Large intestine (tissue), 3 donors: ENCODE data around the gene DIAPH1. TPM values are rescaled to one million over a fixed set of nuclear protein-coding genes. Genes with fewer than 3 reads are reported as not detected.
A peak's percentile ranks its signal among the peaks of the same experiment; 100 is the strongest.

Source experiments
- DNase-seq, 2 donors: peaks; one replicate each; pipeline versions ENCODE4 v3.0.0 to v3.0.0-alpha.2; 2013
- H3K27ac ChIP-seq: one replicate; pipeline ENCODE4 v1.5.1; 2013; ENCODE audit warnings: low read length
- H3K27me3 ChIP-seq: 2 replicates; pipeline ENCODE4 v1.6.1; 2013; ENCODE audit warnings: low read length; ENCODE audit not compliant: control insufficient read depth, insufficient read depth
- H3K36me3 ChIP-seq: 2 replicates; pipeline ENCODE4 v1.6.1; 2013; ENCODE audit warnings: low read length; ENCODE audit not compliant: control insufficient read depth, insufficient read depth
- H3K4me1 ChIP-seq: one replicate; pipeline ENCODE4 v1.6.1; 2013; ENCODE audit warnings: low read length; ENCODE audit not compliant: control insufficient read depth, insufficient read depth
- H3K4me3 ChIP-seq: one replicate; pipeline ENCODE4 v1.5.1; 2013; ENCODE audit warnings: low read length
- H3K9me3 ChIP-seq: one replicate; pipeline ENCODE4 v1.6.1; 2013; ENCODE audit warnings: mild to moderate bottlenecking, low read depth, low read length, moderate library complexity; ENCODE audit not compliant: control insufficient read depth
- WGBS: methylation state at CpG from one replicate; pipeline ENCODE4 v1.1.5; 2013; ENCODE audit warnings: low lambda C conversion rate; ENCODE audit not compliant: insufficient coverage; 5-methylcytosine and 5-hydroxymethylcytosine counted together
- polyA plus RNA-seq: library from polyadenylated mRNA; unstranded; fragments of 120-200 nt; gene quantifications from one replicate; pipeline ENCODE4 v1.2.1, GENCODE V29; 2013

Gene DIAPH1
- polyA plus RNA-seq, 1 donor = 89.4 TPM

DNA sequence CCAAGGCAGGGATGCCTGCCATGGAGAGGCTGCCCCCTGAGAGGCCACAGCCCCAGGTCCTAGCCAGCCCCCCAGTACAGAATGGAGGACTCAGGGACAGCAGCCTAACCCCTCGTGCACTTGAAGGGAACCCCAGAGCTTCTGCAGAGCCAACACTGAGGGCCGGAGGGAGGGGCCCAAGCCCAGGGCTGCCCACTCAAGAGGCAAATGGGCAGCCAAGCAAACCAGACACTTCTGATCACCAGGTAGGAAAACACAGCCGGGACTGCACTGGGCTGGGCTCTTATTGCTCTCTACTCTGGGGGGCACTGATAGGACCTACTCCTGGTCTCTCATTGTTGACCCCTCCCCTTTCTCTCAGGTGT is 21.2 kb upstream of the DIAPH1 start:
- Histone ChIP-seq H3K36me3 (peaks cover 24% of the 10 kb centered on the region), H3K4me3 (no peak overlapping the region), H3K9me3 (peaks cover 11% of the 10 kb centered on the region), H3K4me1 (peaks cover 11% of the 10 kb centered on the region), H3K27ac (no peak overlapping the region), H3K27me3 (peaks cover 15% of the 10 kb centered on the region)
- DNase-seq = no peak
- WGBS = no CpG with 5 or more reads among the region's 3 CpGs

- Histone ChIP-seq H3K36me3 (peaks cover 24% of the 10 kb centered on the region), H3K27ac (no peak overlapping the region), H3K27me3 (peaks cover 15% of the 10 kb centered on the region), H3K9me3 (peaks cover 11% of the 10 kb centered on the region), H3K4me3 (no peak overlapping the region), H3K4me1 (peaks cover 11% of the 10 kb centered on the region)
- DNase-seq = no peak
- WGBS = no CpG with 5 or more reads among the region's 12 CpGs
Observed at GRCh38 chr5:141639357-141640050, 20.7 kb upstream of the DIAPH1 start.

DNA sequence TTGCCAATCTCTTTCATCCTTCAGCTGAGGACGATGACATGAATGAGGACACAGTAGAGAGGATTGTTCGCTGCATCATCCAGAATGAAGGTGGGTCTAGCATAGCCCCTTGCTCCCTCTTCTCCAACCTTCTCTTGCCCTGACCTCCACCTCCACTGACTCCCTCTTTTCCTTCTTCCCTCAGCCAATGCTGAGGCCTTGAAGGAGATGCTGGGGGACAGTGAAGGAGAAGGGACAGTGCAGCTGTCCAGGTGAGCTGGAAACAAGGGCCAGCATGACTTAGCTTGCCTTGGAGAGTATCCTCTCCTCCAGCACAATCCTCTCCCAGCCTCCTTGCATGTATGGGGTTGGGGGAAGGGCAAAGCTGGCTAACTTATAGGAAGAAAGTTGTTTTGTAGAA is 20.0 kb upstream of the DIAPH1 start:
- peaks cover 11% of the 10 kb centered on the region for H3K4me1 ChIP-seq
- WGBS = no CpG with 5 or more reads among the region's 2 CpGs

DNA sequence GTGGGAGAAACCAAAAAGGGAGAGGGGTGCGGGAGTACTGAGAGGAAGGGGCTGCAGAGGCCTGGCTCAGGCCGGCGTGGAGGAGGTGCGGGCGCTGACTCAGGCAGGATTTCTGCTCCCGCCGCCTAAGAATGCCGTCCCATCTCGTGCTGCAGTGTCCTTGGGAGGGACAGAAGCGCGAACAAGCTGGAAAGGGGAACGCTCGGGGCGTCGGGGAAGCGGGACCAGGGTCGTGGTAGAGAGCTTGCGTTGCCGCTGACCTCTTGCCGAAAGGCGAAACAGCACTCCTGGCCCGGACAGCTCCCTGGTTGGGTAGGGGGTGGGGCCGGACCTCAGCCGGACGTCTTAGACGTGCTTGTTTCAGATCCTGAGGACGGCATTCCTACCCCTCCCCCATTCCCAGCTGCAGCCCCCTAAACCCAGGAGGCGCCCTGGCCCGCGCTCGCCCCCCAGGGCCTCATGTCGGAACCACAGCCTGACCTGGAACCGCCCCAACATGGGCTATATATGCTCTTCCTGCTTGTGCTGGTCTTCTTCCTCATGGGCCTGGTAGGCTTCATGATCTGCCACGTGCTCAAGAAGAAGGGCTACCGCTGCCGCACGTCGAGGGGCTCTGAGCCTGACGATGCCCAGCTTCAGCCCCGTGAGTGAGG is 19.1 kb upstream of the DIAPH1 start:
- peak overlapping the region; percentile 99 for H3K4me3 ChIP-seq
- peak; percentile 44 to 59 for DNase-seq
- WGBS = no CpG with 5 or more reads among the region's 40 CpGs

More for the DNA sequence above, 20.0 kb upstream of the DIAPH1 start:
- Histone ChIP-seq H3K36me3 (peaks cover 22% of the 10 kb centered on the region), H3K9me3 (peaks cover 11% of the 10 kb centered on the region), H3K27ac (no peak overlapping the region), H3K4me3 (no peak overlapping the region), H3K27me3 (peaks cover 15% of the 10 kb centered on the region)
- DNase-seq = no peak

DNA sequence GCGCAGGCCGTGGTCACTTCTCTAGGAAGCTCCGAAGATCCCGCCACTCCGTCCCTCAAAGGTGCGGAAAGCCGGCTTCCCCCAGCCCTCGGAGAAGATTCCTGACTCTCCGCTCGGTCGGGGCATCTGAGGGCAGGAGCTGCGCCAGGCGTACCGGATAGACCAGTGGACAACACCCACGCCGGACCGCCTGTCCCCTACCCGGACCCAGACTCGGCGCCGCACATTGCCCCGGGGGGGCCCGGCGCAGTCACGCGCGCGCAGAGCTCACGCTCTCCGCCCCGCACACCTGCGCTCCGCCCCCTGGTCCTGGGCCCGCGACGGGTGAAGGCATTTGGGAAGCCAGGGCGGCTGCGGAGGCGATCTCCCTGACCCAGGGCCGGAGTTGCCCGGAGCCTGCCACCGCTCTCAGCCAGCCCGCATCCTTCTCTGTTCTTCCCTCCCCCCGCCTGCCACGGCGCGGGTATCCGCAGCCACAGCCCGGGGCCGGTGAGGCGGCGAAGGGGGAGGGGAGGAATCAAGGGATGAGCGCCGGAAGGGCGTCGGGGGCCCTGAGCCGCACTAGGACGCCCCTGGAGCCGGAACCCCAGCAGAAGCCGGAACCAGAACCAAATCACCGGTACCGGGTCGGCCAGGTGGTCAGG is 18.4 kb upstream of the DIAPH1 start:
- H3K36me3 ChIP-seq = peaks cover 25% of the 10 kb centered on the region
- H3K4me1 ChIP-seq = peaks cover 11% of the 10 kb centered on the region
- peaks cover 15% of the 10 kb centered on the region for H3K27me3 ChIP-seq
- H3K4me3 ChIP-seq = peak overlapping the region; percentile 99
- no CpG with 5 or more reads among the region's 63 CpGs for WGBS
- peak overlapping the region; percentile 57 for H3K27ac ChIP-seq
- DNase-seq = no peak
- peaks cover 11% of the 10 kb centered on the region for H3K9me3 ChIP-seq

More for the DNA sequence above, 19.1 kb upstream of the DIAPH1 start:
- peaks cover 11% of the 10 kb centered on the region for H3K4me1 ChIP-seq
- H3K9me3 ChIP-seq = peaks cover 11% of the 10 kb centered on the region
- H3K36me3 ChIP-seq = peaks cover 21% of the 10 kb centered on the region
- H3K27me3 ChIP-seq = peaks cover 15% of the 10 kb centered on the region
- H3K27ac ChIP-seq = no peak overlapping the region

DNA sequence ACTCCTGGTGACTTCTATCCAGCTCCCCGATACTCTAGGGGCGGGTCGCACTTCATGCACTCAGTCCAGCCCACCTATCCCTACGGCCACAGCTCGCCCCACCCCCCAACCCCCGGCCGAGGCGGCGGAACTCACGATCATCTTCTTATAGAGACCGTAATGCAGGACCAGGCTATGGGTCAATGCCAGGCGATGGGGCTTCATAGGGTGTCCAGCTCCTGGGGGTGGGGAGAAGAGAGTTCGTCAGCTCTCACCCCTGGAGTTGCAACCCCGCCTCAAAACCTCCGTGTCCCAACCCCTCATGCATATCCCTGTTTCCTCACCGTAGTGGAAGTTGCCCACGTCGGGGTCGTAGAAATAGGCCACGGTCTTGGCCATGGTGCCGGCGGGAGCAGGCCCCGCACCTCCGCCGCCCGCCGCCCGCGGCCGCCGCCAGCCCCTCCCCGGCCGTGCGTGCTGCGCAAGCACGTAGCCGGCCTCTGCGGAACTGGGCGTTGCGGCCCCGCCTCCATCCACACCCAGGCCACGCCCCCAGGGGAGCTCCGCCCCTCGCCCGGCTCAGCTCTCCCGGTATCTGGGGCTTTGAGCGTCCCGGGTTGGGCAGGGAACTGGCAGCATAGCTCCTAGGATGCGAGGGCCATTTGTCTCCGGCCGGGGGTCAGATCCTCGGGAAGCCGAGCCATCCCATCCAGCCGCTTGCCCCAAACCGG is 17.8 kb upstream of the DIAPH1 start, which contains the start of the genes HDAC3 and RELL2:
Gene HDAC3, minus strand, starts transcription at position 437 of the 710 bp plus-strand sequence. Its CDS starts 59 bp downstream, at position 378.
Gene RELL2, plus strand, starts transcription at position 585 of the 710 bp plus-strand sequence. CDS start 1,229 bp downstream, outside the sequence.
- H3K27me3 ChIP-seq = peaks cover 15% of the 10 kb centered on the region
- peak; percentile 92 to 95 for DNase-seq
- peak within 1 kb of the TSS; percentile 71 for H3K27ac ChIP-seq
- peaks cover 25% of the 10 kb centered on the region for H3K36me3 ChIP-seq
- H3K9me3 ChIP-seq = peaks cover 11% of the 10 kb centered on the region
- no CpG with 5 or more reads among the region's 55 CpGs for WGBS
- peak within 1 kb of the TSS; percentile 99 for H3K4me3 ChIP-seq
- peaks cover 11% of the 10 kb centered on the region for H3K4me1 ChIP-seq

DNA sequence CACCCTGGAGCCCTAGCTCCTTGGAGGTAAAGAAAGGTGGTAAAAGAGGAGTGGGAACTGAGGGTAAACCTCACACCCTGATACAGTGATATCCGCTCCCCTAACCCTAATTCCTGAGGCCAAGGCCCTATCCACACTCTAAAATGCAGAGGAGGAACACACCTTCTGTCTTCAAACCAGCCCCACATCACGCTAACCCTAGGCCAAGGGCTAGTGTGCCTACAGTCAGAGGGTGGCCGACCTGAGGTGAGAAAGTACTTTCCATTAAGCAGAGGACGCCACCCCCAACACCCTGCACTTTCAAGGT is 17.3 kb upstream of the DIAPH1 start:
- Histone ChIP-seq H3K9me3 (peaks cover 11% of the 10 kb centered on the region), H3K4me1 (peaks cover 11% of the 10 kb centered on the region), H3K27me3 (peaks cover 15% of the 10 kb centered on the region), H3K36me3 (peaks cover 22% of the 10 kb centered on the region), H3K4me3 (peak overlapping the region; percentile 99), H3K27ac (peak overlapping the region; percentile 12)
- DNase-seq = no peak
- WGBS = no CpG with 5 or more reads among the region's 4 CpGs

GRCh38 chr5:141635646-141636045 is 16.8 kb upstream of the DIAPH1 start:
- peaks cover 11% of the 10 kb centered on the region for H3K9me3 ChIP-seq
- peak overlapping the region; percentile 99 for H3K4me3 ChIP-seq
- H3K36me3 ChIP-seq = peaks cover 23% of the 10 kb centered on the region
- peaks cover 15% of the 10 kb centered on the region for H3K27me3 ChIP-seq
- H3K4me1 ChIP-seq = peaks cover 11% of the 10 kb centered on the region
- no peak for DNase-seq
- H3K27ac ChIP-seq = no peak overlapping the region
- WGBS = 40% methylated on average over 1 of the region's 7 CpGs

- no CpG with 5 or more reads among the region's 6 CpGs for WGBS
- Histone ChIP-seq H3K4me3 (no peak overlapping the region), H3K4me1 (peaks cover 11% of the 10 kb centered on the region), H3K27me3 (peaks cover 15% of the 10 kb centered on the region), H3K27ac (no peak overlapping the region), H3K36me3 (peaks cover 24% of the 10 kb centered on the region), H3K9me3 (peaks cover 11% of the 10 kb centered on the region)
- DNase-seq = no peak
Observed at GRCh38 chr5:141634720-141635119, 15.9 kb upstream of the DIAPH1 start.
